Stimulated activated naive CD4-positive, alpha-beta T cell treated with Interleukin-2 at 50 U/mL for 16 hours (primary cell): ENCODE data around the gene ITPR3.

Experiments used
- DNase-seq: peaks from one replicate; lab custom pipeline; 2025; lab: John Stamatoyannopoulos, UW

The ITPR3 gene

DNA sequence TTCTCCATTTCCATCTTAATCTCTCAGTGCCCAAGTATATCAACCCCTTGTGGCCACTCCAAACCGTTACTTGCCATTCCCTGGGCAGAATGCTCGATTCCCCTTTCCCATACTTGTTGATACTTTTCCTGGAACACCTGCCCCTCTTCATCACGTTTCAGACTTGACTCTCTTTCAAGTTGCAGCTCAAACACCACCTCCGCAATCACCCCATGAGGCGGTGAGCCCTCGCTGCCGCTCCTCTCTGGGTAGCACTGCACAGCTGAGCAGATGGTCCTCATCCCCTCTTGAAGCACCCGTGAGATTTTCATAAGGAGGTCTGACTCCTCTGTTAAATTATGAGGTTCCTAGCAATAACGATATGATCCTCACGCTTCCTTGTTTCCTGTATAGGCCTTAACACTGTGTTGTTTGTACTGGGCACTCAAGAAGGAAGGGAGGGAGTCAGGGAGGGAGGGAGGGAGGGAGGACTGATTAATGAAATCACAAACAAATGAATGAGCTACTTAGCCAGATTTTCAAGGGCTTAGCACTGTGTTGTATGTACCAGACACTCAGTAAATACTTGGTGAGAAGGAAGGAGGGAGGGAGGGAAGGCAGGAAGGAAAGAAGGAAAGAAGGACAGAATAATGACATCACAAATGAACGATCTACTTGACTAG is 98.3 kb downstream of the ITPR3 start:
- no peak for DNase-seq

DNA sequence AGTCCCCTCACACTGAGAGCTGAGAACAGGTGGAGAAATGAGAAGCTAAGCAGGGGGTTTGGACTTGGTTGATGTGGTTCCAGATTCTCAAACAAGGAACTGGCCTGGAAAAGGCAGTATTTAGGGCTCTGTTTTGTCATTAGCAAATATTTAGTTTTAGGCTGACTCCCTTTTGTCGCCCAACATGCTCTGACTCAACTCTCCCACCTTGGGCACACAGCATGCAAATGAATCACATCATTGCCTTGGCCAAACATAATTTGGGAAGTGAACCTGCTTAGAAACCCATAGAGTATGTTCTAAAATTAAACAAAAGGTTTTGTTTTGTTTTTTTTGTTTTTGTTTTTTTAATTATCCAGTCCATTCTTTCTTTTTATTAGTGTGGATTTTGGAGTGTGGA is 99.9 kb downstream of the ITPR3 start:
- DNase-seq, result no peak

DNA sequence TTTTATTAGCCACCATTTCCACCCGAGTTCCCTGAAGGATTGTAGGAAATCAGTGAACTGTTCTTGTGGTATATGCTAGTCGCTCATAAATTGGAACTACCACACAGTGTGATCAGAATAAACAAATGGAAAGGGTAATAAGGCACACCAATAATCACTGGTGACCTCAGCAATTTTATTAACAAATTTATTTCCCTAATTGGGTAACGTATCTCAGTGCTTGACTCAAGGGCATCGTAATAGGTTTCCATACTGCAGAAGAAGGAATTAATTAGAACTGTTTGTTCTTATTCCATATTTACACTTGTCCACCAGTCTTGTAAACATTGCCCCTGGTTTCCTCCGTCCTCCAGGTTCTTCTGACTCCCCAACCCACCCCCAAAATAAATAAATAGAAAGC is 100.4 kb downstream of the ITPR3 start:
- no peak for DNase-seq

DNA sequence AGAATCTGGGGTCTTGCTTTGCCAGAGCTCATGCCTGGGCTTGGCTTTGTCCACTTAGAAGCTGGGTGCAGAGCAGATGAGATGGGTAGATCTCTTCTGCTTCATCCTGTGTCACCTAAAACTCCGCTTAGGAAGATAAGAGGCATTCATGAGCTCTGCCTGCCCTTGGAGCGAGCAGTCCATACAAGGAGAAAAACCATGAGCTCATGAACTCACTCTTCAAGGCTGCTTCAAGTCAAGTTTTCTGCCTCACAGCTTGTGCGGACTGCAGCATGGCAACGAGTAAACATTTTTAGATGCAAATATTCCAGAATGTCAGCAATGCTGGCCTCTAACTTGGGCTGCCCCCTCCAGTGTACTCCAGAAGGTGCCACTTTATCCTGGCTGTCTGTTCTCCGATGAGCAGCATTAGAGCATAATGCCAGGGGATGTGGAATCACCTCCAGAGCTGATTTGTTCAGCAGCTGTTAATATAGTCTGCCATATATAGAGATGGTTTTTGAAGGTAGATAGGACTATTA is 101.0 kb downstream of the ITPR3 start:
- DNase-seq, result no peak

DNA sequence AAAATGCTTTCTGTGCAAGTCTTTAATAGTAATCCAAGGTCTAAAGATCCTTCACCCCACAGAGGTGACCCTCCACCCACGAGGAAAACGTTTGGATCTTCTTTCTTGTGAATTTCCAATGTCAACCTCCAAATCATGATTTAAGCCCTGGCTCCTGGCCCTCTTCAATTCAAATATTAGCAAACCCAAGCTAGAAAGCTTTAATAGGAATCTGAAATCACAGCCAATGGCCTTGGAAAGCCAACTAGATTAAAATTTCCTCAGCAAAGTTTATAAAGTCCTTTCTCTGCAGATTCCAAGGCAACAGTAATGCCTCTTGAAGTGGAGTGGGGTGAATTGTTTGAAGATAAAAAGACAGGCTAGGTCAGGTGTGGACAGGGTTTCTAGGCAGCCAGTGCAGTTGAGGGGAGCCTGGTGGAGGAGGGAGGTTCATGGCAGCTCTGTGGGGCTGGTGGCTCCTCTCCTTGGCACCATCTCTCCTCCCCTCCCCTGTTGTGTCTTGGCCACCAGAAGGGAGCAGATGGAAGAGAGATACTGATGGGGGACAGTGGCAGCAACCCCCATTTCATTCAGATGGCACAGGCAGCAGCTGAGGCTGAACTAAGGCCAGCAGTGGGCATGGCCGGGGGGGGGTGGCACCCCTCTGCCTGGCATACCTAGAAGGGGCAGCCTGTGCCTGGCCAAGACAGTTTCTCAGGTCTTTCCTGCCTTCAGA is 102.4 kb downstream of the ITPR3 start:
- DNase-seq, result no peak

DNA sequence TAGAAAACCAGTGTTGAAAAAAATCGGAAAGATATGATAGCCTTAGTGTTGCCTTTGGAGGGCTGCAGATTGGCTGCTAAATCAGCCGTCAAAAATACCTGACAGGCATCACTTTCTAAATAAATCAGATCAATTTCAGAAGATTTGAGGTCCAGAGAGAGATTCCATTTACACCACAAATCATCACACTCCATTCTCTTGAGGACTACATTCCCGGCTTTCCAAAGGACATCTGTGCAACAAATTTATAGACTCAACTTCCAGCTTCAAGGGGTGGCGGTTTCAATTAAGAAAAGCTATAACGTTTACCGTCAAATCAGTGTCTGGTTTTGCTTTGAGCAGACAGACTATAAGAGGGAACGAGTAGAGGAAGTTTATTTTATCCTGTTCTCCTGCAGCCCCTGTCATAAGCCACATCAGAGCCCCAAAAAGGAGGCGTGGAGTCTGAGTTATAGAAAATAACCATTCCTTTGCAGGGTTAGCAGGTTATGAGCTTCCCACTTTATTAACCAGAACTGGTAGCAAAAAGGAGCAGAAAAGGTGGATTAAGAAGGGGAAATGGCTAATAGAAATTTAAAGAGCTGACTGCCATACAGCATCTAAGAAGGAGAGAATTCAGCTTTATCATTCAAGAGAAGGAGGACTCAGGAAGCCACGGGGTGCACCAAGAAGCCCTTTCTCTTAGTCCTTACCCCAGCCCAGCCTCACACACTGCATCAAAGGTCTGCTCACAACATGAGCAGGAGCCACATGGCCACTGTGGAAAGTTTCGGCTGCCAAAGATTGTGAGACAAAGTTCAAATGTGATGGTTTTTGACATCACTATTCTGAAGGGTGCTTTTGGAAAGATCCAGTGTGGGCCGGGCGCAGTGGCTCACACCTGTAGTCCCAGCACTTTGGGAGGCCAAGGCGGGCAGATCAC is 103.2 kb downstream of the ITPR3 start:
- no peak for DNase-seq

DNA sequence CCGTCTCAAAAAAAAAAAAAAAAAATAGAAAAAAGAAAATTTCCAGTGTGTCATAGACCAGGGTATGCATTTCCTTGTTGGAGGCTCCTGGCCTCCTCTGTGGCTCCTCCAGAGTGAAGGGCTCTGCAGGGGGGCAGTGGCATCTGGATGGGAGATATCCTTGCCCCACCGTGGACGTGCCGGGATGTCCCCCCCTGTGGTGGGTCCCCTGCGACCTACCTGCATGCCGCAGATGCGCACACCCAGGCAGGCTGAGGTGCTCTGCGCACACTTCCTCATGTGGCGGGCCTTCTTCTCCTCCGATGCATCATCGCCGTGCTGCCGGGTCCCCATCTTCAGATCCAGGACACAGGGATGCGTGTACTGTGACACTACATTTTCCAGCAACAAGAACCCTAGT is 104.1 kb downstream of the ITPR3 start:
- DNase-seq, result no peak

DNA sequence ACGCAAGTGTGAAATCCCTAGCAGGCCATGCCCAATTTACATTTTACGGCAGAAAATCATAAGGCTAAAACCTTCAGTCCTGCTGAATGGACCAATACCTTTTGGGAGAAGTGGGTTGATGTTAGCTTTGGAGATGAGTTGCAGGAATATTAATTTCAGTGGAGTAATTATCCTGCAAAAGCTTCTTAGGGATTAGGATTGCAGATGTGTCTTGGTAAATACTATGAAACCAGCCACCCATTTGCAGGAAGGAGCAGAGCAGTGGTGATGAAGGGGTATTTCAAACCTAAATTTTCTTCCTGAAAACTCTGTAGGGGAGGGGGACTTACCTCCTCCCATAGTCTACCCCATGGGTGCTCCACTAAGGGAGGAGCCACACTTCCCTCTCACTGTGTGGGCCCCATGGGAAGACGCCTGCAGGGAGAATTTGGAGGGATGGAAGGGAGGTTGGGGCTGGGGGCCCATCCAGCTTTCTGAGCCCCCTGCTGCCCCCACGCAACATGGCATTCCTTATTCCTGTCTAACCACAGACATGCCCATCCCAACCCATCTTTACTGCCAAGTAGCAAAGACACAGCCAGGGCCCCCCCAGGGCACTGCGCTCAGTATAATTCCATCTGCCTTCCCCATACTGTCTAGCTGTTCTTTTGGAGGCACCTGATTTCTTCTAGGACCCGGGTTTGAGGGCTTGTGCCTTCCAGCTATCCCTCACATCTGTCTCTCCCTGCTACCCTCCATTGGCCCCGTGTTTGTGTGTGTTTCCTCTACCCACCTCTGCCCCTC is 105.0 kb downstream of the ITPR3 start:
- no peak for DNase-seq

DNA sequence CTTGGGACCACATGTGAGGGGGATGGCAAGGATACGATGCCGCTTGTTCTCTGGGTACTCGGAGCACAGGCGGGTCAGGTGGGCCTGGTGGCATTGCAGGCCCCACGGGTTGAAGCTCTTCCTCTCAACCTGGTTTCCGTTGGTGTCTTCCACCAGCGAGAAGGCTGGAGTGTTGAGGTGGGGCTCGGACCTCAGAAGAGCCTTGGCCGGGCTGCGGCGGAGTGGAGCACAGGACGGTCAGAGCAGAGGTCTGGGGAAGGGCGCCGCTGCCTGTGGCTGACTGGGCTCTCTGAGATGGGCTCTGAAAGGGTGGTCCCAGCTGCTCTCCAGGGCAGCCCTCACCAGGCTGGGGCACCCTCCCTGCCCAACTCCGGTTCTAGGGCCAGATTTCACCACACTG is 105.6 kb downstream of the ITPR3 start:
- DNase-seq, result no peak

DNA sequence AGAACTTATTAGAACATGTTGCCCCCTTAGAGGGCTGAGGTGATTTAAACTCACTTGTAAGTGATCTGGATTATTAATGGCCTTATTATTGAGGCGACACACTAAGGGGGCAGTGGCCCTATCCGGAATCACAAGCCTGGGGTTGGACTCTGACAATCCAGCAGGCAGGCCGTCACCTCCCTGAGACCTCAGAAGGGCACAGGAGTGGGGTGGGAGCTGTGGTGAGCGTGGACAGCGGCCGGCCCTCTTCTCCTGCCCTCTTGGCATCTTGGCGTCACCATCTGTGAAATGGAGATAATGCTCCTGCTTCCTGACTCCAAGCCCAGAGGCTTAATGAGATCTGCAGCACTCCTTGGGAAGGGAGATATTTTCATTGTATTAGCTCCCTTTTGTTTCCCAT is 106.0 kb downstream of the ITPR3 start:
- DNase-seq, result no peak

DNA sequence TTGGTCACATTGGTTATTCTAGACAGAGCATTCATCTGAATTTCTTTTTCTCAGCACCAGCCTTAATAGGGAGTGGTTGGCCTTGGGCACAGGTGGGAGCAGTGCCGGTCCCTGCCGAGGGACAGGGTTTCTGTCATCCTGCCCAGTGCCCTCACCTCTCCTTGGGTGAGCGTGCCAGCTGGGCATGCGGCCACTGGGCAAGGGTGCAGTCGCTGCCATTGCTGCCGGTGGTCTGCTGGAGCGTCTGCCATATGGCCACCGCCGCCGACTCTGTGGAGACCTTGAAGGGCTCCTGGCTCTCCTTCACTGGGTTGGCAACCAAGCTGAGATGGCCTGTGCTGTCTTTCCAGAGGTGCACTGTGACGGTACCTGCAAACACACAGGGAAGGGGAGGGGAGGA is 106.8 kb downstream of the ITPR3 start:
- no peak for DNase-seq

DNA sequence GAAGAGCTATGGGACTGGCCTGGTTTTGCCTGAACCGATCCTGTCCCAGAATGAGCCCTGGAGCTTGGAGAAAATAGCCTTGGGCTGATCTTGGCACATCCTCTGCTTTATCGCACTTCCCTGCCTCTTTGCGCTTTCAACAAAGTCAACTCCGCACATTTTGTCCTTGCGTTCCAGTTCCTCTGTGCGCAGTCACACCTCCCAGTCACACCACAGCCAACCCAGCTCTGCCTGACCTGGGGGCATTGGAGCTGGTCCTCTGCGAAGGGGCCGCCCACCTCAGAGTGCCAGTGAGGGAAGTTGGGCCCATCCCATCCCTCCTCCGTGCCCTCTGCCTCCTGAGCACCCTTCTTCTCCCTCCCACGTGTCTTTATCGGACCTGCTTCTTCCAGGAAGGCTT is 107.3 kb downstream of the ITPR3 start:
- DNase-seq, result no peak

DNA sequence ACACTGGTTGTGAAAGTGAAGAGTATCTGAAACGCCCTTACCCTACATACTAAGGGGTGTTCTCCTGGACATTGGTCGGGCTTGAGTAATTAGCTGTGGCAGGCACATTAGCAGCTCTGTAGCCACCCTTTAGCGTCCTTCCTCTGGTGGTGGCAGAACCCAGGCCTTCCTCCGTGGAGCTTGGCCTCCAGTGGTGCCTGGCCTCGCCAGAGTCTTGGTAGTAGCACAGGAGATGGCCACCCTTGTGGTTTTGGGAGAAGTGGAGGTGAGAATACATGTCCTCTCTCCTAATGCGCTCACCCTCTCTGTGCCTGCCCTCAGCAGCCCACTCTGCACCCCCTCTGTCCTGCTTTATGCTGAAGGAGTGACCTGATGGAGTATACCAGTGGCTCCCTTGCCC is 107.9 kb downstream of the ITPR3 start:
- no peak for DNase-seq

DNA sequence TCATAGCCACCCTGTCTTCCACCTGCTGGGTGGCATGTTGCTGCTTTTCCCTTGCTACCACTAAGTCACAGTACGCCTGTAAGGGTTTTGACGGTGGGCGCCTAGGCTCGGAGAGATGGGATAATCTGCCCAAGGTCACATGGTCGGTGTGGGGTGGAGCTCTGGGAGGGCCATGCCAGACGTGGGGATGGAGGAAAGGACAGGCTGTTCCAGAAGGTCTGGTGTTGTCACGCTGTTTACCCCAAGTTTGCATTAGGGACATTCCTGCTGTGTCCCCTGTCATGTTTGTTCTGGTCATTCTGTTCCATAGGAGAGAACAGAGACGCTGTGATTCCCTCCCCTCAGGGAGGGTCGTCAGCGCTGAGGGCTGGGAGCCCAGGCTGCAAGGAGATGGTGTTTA is 109.5 kb downstream of the ITPR3 start:
- DNase-seq, result no peak

DNA sequence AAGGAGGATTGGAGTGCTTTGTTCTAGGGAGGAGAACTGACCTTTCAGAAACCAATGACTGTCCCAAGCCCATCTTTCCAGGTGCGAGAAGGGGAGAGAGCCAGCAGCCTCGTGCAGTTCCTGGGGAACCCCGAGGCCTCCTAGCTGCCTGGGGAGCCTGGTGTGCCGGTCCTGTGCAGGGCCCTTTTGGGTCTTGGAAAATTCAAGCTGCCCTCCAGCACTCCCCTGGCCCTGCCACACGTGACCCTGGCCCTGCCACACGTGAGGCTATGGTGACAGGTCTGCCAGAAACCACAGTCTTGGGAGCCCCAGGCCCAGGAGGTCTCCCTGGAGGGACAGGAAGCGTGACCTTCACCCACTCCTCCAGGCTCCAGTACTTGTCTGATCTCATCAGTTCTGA is 109.9 kb downstream of the ITPR3 start:
- DNase-seq, result no peak

DNA sequence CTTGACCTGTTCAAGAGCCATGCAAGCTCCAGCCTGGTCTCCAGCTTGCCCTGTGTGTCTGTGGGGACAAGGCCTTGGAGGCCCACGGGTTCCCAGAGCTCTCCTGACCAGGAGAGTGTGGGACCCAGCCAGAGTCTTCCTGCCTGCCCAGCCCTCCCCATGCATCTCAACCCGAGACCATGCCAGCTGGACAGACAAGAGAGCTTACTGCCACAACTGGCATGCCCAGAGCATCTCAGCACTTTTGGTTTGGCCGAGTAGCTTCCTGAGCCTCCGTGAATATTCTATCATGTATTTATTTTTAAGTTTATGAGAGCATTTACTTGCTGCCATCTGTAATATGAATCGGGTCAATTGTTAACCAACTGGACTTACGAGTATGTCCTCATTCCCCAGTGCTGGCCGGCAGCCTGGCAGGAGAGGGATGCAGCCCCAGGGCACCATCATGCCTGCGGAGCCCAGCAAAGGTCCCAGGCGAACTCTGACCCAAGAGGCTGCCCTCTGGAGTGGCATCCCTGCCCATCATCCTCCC is 110.7 kb downstream of the ITPR3 start:
- DNase-seq, result no peak

DNA sequence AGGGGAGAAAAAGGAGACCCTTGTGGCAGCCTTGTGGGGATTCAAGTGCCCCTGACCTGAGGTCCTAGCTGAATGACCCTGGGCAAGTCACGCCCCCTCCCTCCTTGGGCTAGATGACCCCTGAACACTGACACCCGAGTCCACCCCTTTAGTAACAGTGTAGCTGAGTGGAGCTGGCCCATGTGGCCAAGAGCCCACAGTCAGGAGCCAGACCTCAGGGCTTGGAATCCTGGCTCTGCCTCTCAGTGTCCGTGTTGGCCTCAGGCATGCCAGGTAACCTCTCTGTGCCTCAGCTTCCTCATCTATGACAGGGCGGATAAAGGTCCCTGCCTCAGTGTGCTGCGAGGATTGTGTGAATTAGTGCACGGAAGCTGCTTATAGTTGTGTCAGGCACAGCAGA is 111.3 kb downstream of the ITPR3 start:
- DNase-seq, result no peak

DNA sequence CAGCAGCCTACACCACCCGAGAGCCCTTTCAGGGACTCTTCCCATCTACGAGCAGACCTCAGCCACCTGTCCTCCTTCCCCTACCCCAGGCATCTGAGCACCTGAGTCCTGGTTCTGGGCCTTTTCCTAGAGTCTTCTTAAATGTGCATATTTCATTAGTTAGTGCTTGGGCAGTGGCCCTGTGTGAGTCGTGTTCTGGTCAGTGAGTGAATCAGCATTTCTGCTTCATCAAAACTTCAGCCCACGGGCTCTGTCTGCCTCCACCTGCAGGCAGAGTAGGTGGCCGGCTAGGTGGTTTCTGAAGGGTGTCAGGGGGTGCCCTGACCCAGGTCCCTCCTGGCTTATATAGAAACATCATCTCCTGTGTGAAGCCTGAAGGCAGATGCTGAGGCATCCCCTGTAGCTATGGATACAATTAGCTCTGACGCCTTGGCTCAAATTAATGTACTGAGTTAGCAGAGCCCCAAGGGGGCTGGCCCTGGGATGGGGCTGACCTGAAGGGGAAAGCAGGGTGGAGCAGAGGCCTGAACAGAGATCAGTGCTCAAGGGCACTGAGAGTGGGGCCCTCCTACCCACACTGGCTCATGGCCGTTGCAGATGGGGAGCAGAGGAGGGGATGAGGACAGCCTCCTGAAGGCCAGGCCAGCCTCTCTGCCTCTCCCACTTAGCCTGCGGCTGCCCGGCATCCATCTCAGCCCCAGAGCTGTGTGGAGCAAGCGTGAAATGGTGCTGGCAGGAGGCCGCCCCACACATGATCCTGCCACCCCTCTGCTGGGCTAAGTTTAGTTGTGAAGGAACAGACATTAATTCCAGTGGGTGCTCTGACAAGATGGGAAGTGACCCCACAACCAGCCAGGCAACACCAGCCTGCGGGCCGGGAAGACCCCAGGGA is 111.9 kb downstream of the ITPR3 start:
- no peak for DNase-seq

DNA sequence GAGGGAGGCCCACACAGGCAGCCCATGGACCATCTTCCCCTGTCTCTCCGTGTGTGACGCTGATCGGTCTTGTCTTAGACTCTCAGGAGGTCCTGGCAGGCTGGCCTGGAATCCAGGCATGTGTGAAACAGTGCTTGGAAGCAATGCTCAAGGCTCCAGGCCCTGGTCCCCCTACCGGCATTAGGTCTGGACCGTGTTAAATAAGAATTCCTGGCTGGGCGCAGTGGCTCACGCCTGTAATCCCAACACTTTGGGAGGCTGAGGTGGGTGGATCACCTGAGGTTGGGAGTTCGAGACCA is 112.5 kb downstream of the ITPR3 start:
- no peak for DNase-seq

DNA sequence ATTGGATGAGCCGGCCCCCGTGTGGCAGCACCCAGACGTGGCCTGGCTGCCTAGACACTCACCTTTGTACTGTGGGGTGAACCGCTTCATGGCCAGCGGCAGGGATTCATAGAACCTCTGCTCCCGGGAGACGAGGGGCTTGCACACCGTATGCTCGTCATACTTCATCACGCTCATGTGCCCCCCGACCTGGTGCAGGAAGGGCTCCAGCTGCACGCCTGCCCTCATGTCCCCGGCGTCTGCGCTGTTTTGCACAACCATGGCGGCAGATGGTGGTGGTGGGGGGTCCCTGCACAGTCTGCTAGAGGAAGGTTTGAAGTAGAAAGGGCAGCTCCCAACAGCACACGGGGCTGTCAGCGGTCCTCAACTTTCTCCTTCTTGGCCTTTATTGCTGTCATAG is 114.1 kb downstream of the ITPR3 start:
- DNase-seq, result no peak
